Measurements from ENCODE around the gene MMP7. TPM values are rescaled to one million over a fixed set of nuclear protein-coding genes. Genes with fewer than 3 reads are reported as not detected.

The MMP7 gene
- total RNA-seq, 3 donors from 2014 or later (not counting 1 experiment from before 2014, with no cell fraction given): not detected

GRCh38 chr11:102494216-102494615 is 36.3 kb downstream of the MMP7 start:
- intact Hi-C loops (cut with micrococcal nuclease): no loop called here

DNA sequence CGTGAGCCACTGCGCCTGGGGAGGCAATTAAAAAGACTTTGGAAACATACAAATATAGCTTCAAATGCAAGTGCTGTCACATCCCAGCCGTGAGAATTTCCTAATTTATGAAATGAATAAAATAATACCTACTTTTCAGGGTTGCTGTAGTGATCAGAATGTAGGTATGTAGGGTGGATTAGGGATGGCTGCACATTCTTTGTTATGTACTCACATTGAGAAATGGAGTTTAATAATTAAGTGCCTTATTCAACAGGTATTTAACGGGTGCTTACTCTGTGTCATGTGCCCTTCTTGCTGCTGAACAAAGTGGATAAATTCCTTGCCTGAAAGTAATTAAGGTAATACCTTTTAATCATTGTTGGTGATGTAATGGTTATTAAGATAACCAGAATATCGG is 37.0 kb downstream of the MMP7 start:
- no peak for ATAC-seq
- Mint-ChIP-seq H3K4me1 (no peaks in the 10 kb centered on the region), H3K9me3 (no peaks in the 10 kb centered on the region), H3K4me3 (no peak overlapping the region), H3K27me3 (ENCODE audit: low read depth in 2 of 2) (peaks cover 17 to 30% of the 10 kb centered on the region in 2 donors), H3K36me3 (no peaks in the 10 kb centered on the region), H3K27ac (no peak overlapping the region)
- H3K27ac ChIP-seq (ENCODE audit: low read length): no peak overlapping the region
- H3K4me1 ChIP-seq (ENCODE audit: control insufficient read depth, insufficient read depth, low read length): no peaks in the 10 kb centered on the region
- H3K36me3 ChIP-seq (ENCODE audit: control insufficient read depth, insufficient read depth, low read length): no peaks in the 10 kb centered on the region
- TF ChIP-seq, protein P1, sequence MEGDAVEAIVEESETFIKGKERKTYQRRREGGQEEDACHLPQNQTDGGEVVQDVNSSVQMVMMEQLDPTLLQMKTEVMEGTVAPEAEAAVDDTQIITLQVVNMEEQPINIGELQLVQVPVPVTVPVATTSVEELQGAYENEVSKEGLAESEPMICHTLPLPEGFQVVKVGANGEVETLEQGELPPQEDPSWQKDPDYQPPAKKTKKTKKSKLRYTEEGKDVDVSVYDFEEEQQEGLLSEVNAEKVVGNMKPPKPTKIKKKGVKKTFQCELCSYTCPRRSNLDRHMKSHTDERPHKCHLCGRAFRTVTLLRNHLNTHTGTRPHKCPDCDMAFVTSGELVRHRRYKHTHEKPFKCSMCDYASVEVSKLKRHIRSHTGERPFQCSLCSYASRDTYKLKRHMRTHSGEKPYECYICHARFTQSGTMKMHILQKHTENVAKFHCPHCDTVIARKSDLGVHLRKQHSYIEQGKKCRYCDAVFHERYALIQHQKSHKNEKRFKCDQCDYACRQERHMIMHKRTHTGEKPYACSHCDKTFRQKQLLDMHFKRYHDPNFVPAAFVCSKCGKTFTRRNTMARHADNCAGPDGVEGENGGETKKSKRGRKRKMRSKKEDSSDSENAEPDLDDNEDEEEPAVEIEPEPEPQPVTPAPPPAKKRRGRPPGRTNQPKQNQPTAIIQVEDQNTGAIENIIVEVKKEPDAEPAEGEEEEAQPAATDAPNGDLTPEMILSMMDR (IDR thresholded peaks at IDR 0.05): no peak
- peaks cover 2% of the 10 kb centered on the region for H3K27me3 ChIP-seq (ENCODE audit: control insufficient read depth, insufficient read depth, low read length)
- DNase-seq: no peak
- H3K4me3 ChIP-seq (ENCODE audit: low read length): no peak overlapping the region
- no peaks in the 10 kb centered on the region for H3K9me3 ChIP-seq (ENCODE audit: control insufficient read depth, insufficient read depth, low read length)
- intact Hi-C loops (cut with micrococcal nuclease): no loop called here
- WGBS (ENCODE audit: insufficient coverage): 69% methylated on average over 3 of the region's 5 CpGs

More at GRCh38 chr11:102494216-102494615, 36.3 kb downstream of the MMP7 start:
- no peaks in the 10 kb centered on the region for H3K9me3 ChIP-seq (ENCODE audit: control insufficient read depth, insufficient read depth, low read length)
- no peak for ATAC-seq
- no peak overlapping the region for H3K4me3 ChIP-seq (ENCODE audit: low read length)
- H3K36me3 Mint-ChIP-seq: no peaks in the 10 kb centered on the region
- H3K4me1 Mint-ChIP-seq: no peaks in the 10 kb centered on the region
- no peak overlapping the region for H3K4me3 Mint-ChIP-seq
- WGBS (ENCODE audit: insufficient coverage): 86% methylated on average over 6 of the region's 6 CpGs
- no peaks in the 10 kb centered on the region for H3K4me1 ChIP-seq (ENCODE audit: control insufficient read depth, insufficient read depth, low read length)
- H3K27me3 ChIP-seq (ENCODE audit: control insufficient read depth, insufficient read depth, low read length): peaks cover 2% of the 10 kb centered on the region
- peaks cover 17 to 33% of the 10 kb centered on the region in 2 donors for H3K27me3 Mint-ChIP-seq (ENCODE audit: low read depth in 2 of 2)
- no peak for DNase-seq
- H3K27ac Mint-ChIP-seq: no peak overlapping the region
- no peaks in the 10 kb centered on the region for H3K36me3 ChIP-seq (ENCODE audit: control insufficient read depth, insufficient read depth, low read length)
- H3K9me3 Mint-ChIP-seq: no peaks in the 10 kb centered on the region
- TF ChIP-seq, protein P1 (IDR thresholded peaks at IDR 0.05): no peak
- no peak overlapping the region for H3K27ac ChIP-seq (ENCODE audit: low read length)

DNA sequence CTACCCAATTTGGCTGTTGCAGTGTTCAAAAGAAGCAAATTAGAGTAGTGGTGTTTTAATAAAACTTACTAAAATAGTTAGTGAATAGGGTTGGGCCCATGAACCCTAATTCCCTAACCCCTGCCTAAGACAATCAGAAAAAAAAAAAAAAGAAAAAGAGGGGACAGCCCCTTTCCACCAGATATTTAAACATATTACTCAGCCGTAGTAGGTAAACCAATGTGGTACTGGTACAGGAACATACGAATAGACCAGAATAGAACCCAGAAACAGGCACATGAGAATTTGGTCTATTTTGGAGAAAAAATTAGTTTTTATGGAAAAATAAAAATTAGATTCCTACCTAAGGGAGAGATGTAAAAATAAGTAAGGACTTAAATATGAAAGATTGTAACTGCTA is 38.6 kb downstream of the MMP7 start:
- no CpG with 5 or more reads among the region's 2 CpGs for WGBS (ENCODE audit: insufficient coverage)
- no peaks in the 10 kb centered on the region for H3K36me3 ChIP-seq (ENCODE audit: control insufficient read depth, insufficient read depth, low read length)
- Mint-ChIP-seq H3K4me1 (no peaks in the 10 kb centered on the region), H3K27ac (no peak overlapping the region), H3K27me3 (ENCODE audit: low read depth in 2 of 2) (peaks cover 19 to 24% of the 10 kb centered on the region in 2 donors), H3K4me3 (no peak overlapping the region), H3K9me3 (no peaks in the 10 kb centered on the region), H3K36me3 (no peaks in the 10 kb centered on the region)
- DNase-seq (no peak), ATAC-seq (no peak)
- TF ChIP-seq, protein P1 (IDR thresholded peaks at IDR 0.05): no peak
- peaks cover 2% of the 10 kb centered on the region for H3K27me3 ChIP-seq (ENCODE audit: control insufficient read depth, insufficient read depth, low read length)
- intact Hi-C loops (cut with micrococcal nuclease): no loop called here
- no peaks in the 10 kb centered on the region for H3K4me1 ChIP-seq (ENCODE audit: control insufficient read depth, insufficient read depth, low read length)
- no peaks in the 10 kb centered on the region for H3K9me3 ChIP-seq (ENCODE audit: control insufficient read depth, insufficient read depth, low read length)
- H3K4me3 ChIP-seq (ENCODE audit: low read length): no peak overlapping the region
- no peak overlapping the region for H3K27ac ChIP-seq (ENCODE audit: low read length)

All from natural killer cell (primary cell).